Astrocyte (in vitro differentiated cells and primary cell): Measurements from ENCODE around the gene CCDC91. TPM values are rescaled to one million over a fixed set of nuclear protein-coding genes. Genes with fewer than 3 reads are reported as not detected.

ENCODE experiments used
- DNase-seq: peaks from one replicate; pipeline ENCODE4 v3.0.0-alpha.2; 2010; ENCODE audit warnings: low read depth
- FAIRE-seq: peaks from 2 replicates; lab custom pipeline; 2011; peaks lifted over from hg19 to GRCh38; lab: Jason Lieb, UNC
- H2AFZ ChIP-seq: 2 replicates; pipeline ENCODE4 v1.6.0; 2012; ENCODE audit warnings: low read depth, low read length, inconsistent platforms
- H3K27ac ChIP-seq: 2 replicates; pipeline ENCODE4 v1.5.1; 2011; ENCODE audit warnings: low read depth, low read length, inconsistent platforms
- H3K27me3 ChIP-seq: 2 replicates; pipeline ENCODE4 v1.6.0; 2011; ENCODE audit warnings: low read length, inconsistent platforms; ENCODE audit not compliant: insufficient read depth
- H3K36me3 ChIP-seq: 2 replicates; pipeline ENCODE4 v1.5.1; 2011; ENCODE audit warnings: low read length, inconsistent platforms; ENCODE audit not compliant: insufficient read depth
- H3K4me1 ChIP-seq: 2 replicates; pipeline ENCODE4 v1.5.1; 2011; ENCODE audit warnings: low read length, inconsistent platforms; ENCODE audit not compliant: insufficient read depth
- H3K4me2 ChIP-seq: 2 replicates; pipeline ENCODE4 v1.6.0; 2012; ENCODE audit warnings: low read length, inconsistent platforms
- H3K4me3 ChIP-seq: 2 replicates; pipeline ENCODE4 v1.5.1; 2011; ENCODE audit warnings: low read depth, mild to moderate bottlenecking, low read length, inconsistent platforms; ENCODE audit not compliant: insufficient read depth
- H3K79me2 ChIP-seq: 2 replicates; pipeline ENCODE4 v1.6.0; 2012; ENCODE audit warnings: mild to moderate bottlenecking, low read length, inconsistent platforms; ENCODE audit not compliant: insufficient read depth
- H3K9ac ChIP-seq: 2 replicates; pipeline ENCODE4 v1.6.0; 2012; ENCODE audit warnings: mild to moderate bottlenecking, low read length, inconsistent platforms
- H3K9me3 ChIP-seq: 2 replicates; pipeline ENCODE4 v1.5.1; 2012; ENCODE audit warnings: low read depth, mild to moderate bottlenecking, low read length, inconsistent platforms; ENCODE audit not compliant: insufficient read depth
- H4K20me1 ChIP-seq: 2 replicates; pipeline ENCODE4 v1.6.0; 2012; ENCODE audit warnings: low read length, inconsistent platforms; ENCODE audit not compliant: insufficient read depth
- H3K27ac Mint-ChIP-seq: one replicate; pipeline ENCODE4 v1.8.0; 2021; ENCODE audit warnings: mild to moderate bottlenecking, mixed read lengths; ENCODE audit not compliant: unreplicated experiment
- H3K27me3 Mint-ChIP-seq: one replicate; pipeline ENCODE4 v1.8.0; 2021; ENCODE audit warnings: low read depth, mixed read lengths; ENCODE audit not compliant: unreplicated experiment
- H3K36me3 Mint-ChIP-seq: one replicate; pipeline ENCODE4 v1.8.0; 2021; ENCODE audit warnings: low read depth, mixed read lengths; ENCODE audit not compliant: unreplicated experiment
- H3K4me1 Mint-ChIP-seq: one replicate; pipeline ENCODE4 v1.8.0; 2021; ENCODE audit warnings: low read depth, mixed read lengths; ENCODE audit not compliant: unreplicated experiment
- H3K4me3 Mint-ChIP-seq: one replicate; pipeline ENCODE4 v1.8.0; 2021; ENCODE audit warnings: mild to moderate bottlenecking, moderate library complexity, mixed read lengths; ENCODE audit not compliant: unreplicated experiment
- H3K9me3 Mint-ChIP-seq: one replicate; pipeline ENCODE4 v1.8.0; 2021; ENCODE audit warnings: mild to moderate bottlenecking, mixed read lengths; ENCODE audit not compliant: unreplicated experiment
- CTCF ChIP-seq: IDR thresholded peaks from 2 replicates; pipeline ENCODE4 v1.5.1; 2011; ENCODE audit warnings: low read depth, mild to moderate bottlenecking, inconsistent platforms, low read length, moderate library complexity; ENCODE audit not compliant: insufficient read depth
- EZH2 ChIP-seq: IDR thresholded peaks from 2 replicates; pipeline ENCODE4 v1.6.1; 2012; ENCODE audit warnings: mild to moderate bottlenecking, low read length, inconsistent platforms; ENCODE audit not compliant: insufficient read depth
- total RNA-seq: library from RNA; stranded (reverse); gene quantifications from 2 replicates; pipeline ENCODE4 v1.2.1, GENCODE V29; 2021

The CCDC91 gene
- total RNA-seq, 1 donor from 2014 or later = 19.3 TPM

DNA sequence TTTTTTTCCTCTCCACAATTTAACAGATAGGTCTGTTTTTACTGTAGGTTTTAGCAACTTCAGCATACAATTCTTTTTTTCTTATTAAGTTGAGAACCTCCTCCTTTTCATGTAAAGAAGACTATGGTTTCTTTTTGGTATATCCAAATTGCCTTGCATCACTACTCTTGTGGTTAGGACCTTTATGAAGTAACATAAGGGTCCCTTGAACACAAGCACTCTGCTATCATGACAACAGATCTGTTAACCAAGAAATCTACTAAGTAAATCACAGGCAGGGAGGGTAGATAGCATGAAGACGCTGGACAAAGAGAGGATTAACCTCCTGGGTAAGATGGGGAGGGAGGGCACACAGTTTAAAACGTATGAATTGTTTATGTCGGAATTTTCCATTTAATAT lies 380.6 kb downstream of the CCDC91 start:
- DNase-seq (no peak), FAIRE-seq (no peak)
- Mint-ChIP-seq H3K4me3 (no peak overlapping the region), H3K27me3 (no peaks in the 10 kb centered on the region), H3K36me3 (peaks cover 2% of the 10 kb centered on the region), H3K9me3 (peaks cover 2% of the 10 kb centered on the region), H3K4me1 (peaks cover 4% of the 10 kb centered on the region), H3K27ac (no peak overlapping the region)
- Histone ChIP-seq H3K27ac (no peak overlapping the region), H3K4me1 (peaks cover 7% of the 10 kb centered on the region), H4K20me1 (no peaks in the 10 kb centered on the region), H3K27me3 (no peaks in the 10 kb centered on the region), H3K79me2 (no peaks in the 10 kb centered on the region), H2AFZ (no peak overlapping the region), H3K9me3 (no peaks in the 10 kb centered on the region), H3K4me3 (no peak overlapping the region), H3K4me2 (no peak overlapping the region), H3K36me3 (no peaks in the 10 kb centered on the region), H3K9ac (no peak overlapping the region)
- TF ChIP-seq EZH2 (no peak), CTCF (no peak)

DNA sequence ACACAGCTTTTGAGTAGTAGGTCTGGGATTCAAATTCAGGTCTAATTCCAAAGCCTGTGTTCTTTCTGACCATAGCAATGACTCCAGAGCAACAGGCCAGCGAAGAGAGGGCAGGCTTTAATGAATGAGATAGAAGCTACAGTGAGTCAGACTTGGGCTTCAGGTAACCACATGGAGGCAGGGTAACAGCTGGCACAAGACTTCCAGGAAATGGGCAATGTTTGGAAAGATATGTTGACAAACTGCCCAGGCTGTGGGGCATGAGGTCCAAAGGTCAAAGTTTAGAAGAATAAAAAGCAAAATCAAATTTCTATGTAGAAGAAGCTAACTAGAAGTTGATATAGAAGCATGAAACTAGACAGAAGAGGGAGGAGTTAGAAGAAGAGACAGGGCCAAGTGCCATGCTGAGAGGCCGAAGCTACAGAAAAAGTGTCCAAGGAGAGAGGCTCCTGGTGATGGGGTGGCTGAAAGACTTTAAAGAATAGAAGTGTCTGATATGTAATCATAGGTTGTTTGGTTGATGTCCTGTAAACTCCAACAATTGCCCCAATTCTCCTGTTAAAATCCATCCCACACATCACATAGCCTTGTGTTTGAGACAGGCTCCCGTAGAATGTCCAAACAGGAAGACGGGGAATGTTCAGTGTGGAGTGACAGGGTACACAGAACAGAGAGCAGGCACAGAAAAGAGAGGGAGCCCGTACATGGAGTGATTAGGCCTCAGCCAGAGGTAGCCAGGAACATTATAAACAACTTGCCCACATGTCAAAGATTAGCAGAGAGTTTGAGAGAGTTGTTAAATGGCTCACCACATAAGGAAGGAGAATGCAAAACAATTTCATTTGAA lies 384.7 kb downstream of the CCDC91 start:
- DNase-seq = no peak
- Mint-ChIP-seq H3K36me3 (peaks cover 2% of the 10 kb centered on the region), H3K4me1 (peaks cover 11% of the 10 kb centered on the region), H3K27ac (no peak overlapping the region), H3K9me3 (peaks cover 3% of the 10 kb centered on the region), H3K4me3 (no peak overlapping the region), H3K27me3 (no peaks in the 10 kb centered on the region)
- Histone ChIP-seq H3K9me3 (no peaks in the 10 kb centered on the region), H3K4me3 (no peak overlapping the region), H3K27ac (no peak overlapping the region), H3K79me2 (no peaks in the 10 kb centered on the region), H3K4me2 (no peak overlapping the region), H3K36me3 (no peaks in the 10 kb centered on the region), H4K20me1 (no peaks in the 10 kb centered on the region), H3K4me1 (no peaks in the 10 kb centered on the region), H2AFZ (no peak overlapping the region), H3K27me3 (no peaks in the 10 kb centered on the region), H3K9ac (no peak overlapping the region)
- TF ChIP-seq EZH2 = no peak
- no peak for TF ChIP-seq CTCF
- FAIRE-seq = no peak
